IPS-15b (cell line): Measurements from ENCODE around the gene SND1.

Experiments used
- H3K27me3 ChIP-seq: one replicate; pipeline ENCODE4 v1.6.1; 2013; ENCODE audit warnings: low read length; ENCODE audit not compliant: control insufficient read depth, insufficient read depth
- H3K36me3 ChIP-seq: one replicate; pipeline ENCODE4 v1.6.1; 2013; ENCODE audit warnings: low read length; ENCODE audit not compliant: control insufficient read depth, insufficient read depth
- H3K4me1 ChIP-seq: one replicate; pipeline ENCODE4 v1.6.1; 2013; ENCODE audit warnings: mild to moderate bottlenecking, low read length; ENCODE audit not compliant: control insufficient read depth, insufficient read depth
- H3K4me3 ChIP-seq: one replicate; pipeline ENCODE4 v1.5.1; 2013; ENCODE audit warnings: low read depth, low read length
- H3K9ac ChIP-seq: one replicate; pipeline ENCODE4 v1.6.1; 2013; ENCODE audit warnings: low read depth, mild to moderate bottlenecking, low read length
- H3K9me3 ChIP-seq: one replicate; pipeline ENCODE4 v1.6.1; 2013; ENCODE audit warnings: mild to moderate bottlenecking, low read length; ENCODE audit not compliant: control insufficient read depth, insufficient read depth

The SND1 gene

GRCh38 chr7:127885222-127885772 lies 233.3 kb downstream of the SND1 start:
- no peak overlapping the region for H3K9ac ChIP-seq
- H3K4me3 ChIP-seq = no peak overlapping the region
- no peaks in the 10 kb centered on the region for H3K4me1 ChIP-seq
- no peaks in the 10 kb centered on the region for H3K27me3 ChIP-seq
- peaks cover 3% of the 10 kb centered on the region for H3K36me3 ChIP-seq
- H3K9me3 ChIP-seq = no peaks in the 10 kb centered on the region

- Histone ChIP-seq H3K36me3 (peaks cover 3% of the 10 kb centered on the region), H3K9me3 (no peaks in the 10 kb centered on the region), H3K4me1 (no peaks in the 10 kb centered on the region), H3K27me3 (no peaks in the 10 kb centered on the region), H3K9ac (no peak overlapping the region), H3K4me3 (no peak overlapping the region)
Observed at GRCh38 chr7:127885843-127886242, 233.8 kb downstream of the SND1 start.

DNA sequence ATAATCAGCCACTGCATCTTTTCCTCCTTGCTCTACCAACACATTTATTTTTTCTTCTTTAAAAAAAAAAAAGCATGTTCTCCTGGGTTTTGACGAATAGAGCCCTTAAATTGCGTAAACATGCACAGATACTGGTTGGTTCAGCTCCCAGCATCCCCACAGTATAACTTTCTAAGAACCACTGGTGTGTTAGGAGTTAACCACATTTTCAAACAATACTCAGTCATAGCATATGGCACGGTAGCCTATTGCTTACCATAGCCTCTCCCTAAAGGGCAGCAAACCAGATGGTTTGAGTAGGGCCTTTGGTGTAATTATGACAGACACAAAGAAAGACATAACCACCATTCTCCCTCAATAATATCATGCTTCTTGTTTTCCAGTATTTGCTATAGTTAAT lies 234.3 kb downstream of the SND1 start:
- no peak overlapping the region for H3K9ac ChIP-seq

GRCh38 chr7:127887096-127887495 lies 235.1 kb downstream of the SND1 start:
- H3K27me3 ChIP-seq = no peaks in the 10 kb centered on the region
- H3K9ac ChIP-seq = no peak overlapping the region
- no peaks in the 10 kb centered on the region for H3K4me1 ChIP-seq
- H3K36me3 ChIP-seq = peaks cover 3% of the 10 kb centered on the region
- H3K4me3 ChIP-seq = no peak overlapping the region
- H3K9me3 ChIP-seq = no peaks in the 10 kb centered on the region

More for the DNA sequence above, 234.3 kb downstream of the SND1 start:
- Histone ChIP-seq H3K4me3 (no peak overlapping the region), H3K27me3 (no peaks in the 10 kb centered on the region), H3K36me3 (peaks cover 3% of the 10 kb centered on the region), H3K9me3 (no peaks in the 10 kb centered on the region), H3K4me1 (no peaks in the 10 kb centered on the region)

DNA sequence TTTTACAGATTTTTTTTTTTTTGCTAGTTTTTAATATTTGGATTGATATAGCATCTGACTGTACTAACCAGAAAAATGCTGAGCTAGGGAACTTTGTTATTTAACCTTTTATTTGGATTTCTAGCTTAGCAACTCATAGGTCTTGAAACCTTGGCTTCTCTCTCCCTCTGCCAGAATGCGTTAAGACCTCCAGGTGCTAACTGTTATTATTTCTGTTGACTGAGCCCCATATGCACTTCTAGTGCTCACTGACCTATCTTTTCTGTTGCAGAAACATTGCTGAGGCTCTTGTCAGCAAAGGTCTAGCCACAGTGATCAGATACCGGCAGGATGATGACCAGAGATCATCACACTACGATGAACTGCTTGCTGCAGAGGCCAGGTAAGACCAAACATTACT lies 235.6 kb downstream of the SND1 start:
- Histone ChIP-seq H3K9me3 (no peaks in the 10 kb centered on the region), H3K4me1 (no peaks in the 10 kb centered on the region), H3K4me3 (no peak overlapping the region), H3K9ac (no peak overlapping the region), H3K36me3 (peaks cover 3% of the 10 kb centered on the region), H3K27me3 (no peaks in the 10 kb centered on the region)

GRCh38 chr7:127888411-127888810 lies 236.4 kb downstream of the SND1 start:
- H3K4me1 ChIP-seq = no peaks in the 10 kb centered on the region
- H3K36me3 ChIP-seq = peaks cover 3% of the 10 kb centered on the region
- no peak overlapping the region for H3K4me3 ChIP-seq
- H3K9ac ChIP-seq = no peak overlapping the region
- no peaks in the 10 kb centered on the region for H3K9me3 ChIP-seq
- H3K27me3 ChIP-seq = no peaks in the 10 kb centered on the region

DNA sequence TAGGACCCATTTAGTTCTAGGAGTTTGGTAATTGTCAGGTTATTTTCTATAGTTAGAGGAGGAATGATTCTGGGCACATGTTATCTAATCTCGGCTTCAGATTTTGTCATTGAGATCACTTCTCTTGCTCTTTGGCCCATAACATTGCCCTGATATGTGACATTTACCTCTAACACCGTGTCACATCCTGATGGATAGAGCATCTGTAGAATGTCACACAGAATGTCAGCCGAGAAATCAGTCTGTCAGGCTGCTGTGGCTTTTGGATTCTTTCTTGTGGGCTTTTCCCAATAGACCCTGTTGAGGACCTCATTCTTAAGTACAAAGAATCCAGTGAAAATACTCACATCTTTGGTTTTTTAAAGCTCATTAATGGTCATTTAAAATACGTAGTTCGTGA lies 236.8 kb downstream of the SND1 start:
- Histone ChIP-seq H3K27me3 (no peaks in the 10 kb centered on the region), H3K9ac (no peak overlapping the region), H3K4me3 (no peak overlapping the region), H3K9me3 (no peaks in the 10 kb centered on the region), H3K36me3 (peaks cover 3% of the 10 kb centered on the region), H3K4me1 (no peaks in the 10 kb centered on the region)

DNA sequence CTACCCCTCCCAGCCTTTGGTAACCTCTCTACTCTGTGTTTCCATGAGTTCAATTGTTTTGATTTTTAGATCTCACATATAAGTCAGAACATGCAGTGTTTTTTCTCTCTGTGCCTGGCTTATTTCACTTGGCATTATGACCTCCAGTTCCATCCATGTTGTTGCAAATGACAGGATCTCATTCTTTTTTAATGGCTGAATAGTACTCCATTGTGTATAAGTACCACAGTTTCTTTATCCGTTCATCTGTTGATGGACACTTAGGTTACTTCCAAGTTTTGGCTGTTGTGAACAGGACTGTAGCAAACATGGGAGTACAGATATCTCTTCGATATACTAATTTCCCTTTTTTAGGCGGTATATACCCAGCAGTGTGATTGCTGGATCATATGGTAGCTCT lies 237.7 kb downstream of the SND1 start:
- Histone ChIP-seq H3K36me3 (peaks cover 3% of the 10 kb centered on the region), H3K9ac (no peak overlapping the region), H3K4me1 (no peaks in the 10 kb centered on the region), H3K9me3 (no peaks in the 10 kb centered on the region), H3K4me3 (no peak overlapping the region), H3K27me3 (no peaks in the 10 kb centered on the region)

DNA sequence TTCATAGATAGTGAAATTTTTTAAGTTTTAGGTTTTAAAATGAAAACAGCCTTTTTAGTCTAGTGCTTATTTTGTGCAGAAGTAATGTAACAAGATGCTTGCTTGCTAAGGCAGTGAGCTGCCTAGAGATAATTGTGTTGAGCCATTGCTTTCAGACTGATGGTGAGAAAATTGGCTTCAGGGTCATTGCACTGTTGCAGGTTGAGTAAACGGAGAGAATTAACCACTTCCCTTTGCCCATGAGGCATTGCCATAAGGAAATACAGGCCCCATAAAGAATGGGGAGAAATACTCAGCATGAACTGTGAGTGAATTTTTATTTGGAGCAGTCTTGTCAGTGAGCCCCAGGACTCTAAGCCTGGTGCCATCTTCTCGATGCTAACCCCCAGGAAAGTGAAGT lies 238.7 kb downstream of the SND1 start:
- Histone ChIP-seq H3K9me3 (no peaks in the 10 kb centered on the region), H3K27me3 (no peaks in the 10 kb centered on the region), H3K4me3 (no peak overlapping the region), H3K9ac (no peak overlapping the region), H3K4me1 (peaks cover 5% of the 10 kb centered on the region), H3K36me3 (peaks cover 3% of the 10 kb centered on the region)

GRCh38 chr7:127891144-127891543 lies 239.2 kb downstream of the SND1 start:
- peaks cover 9% of the 10 kb centered on the region for H3K4me1 ChIP-seq
- H3K36me3 ChIP-seq = peaks cover 3% of the 10 kb centered on the region

GRCh38 chr7:127891854-127892438 lies 240.0 kb downstream of the SND1 start:
- H3K4me3 ChIP-seq = no peak overlapping the region
- H3K9me3 ChIP-seq = no peaks in the 10 kb centered on the region
- no peak overlapping the region for H3K9ac ChIP-seq
- H3K4me1 ChIP-seq = peaks cover 12% of the 10 kb centered on the region
- H3K36me3 ChIP-seq = peaks cover 3% of the 10 kb centered on the region
- no peaks in the 10 kb centered on the region for H3K27me3 ChIP-seq

More at GRCh38 chr7:127891144-127891543, 239.2 kb downstream of the SND1 start:
- Histone ChIP-seq H3K4me3 (no peak overlapping the region), H3K9me3 (no peaks in the 10 kb centered on the region), H3K9ac (no peak overlapping the region), H3K27me3 (no peaks in the 10 kb centered on the region)

GRCh38 chr7:127892488-127893314 lies 240.7 kb downstream of the SND1 start:
- H3K9me3 ChIP-seq = no peaks in the 10 kb centered on the region
- H3K9ac ChIP-seq = no peak overlapping the region
- H3K36me3 ChIP-seq = peaks cover 1% of the 10 kb centered on the region
- peaks cover 12% of the 10 kb centered on the region for H3K4me1 ChIP-seq
- no peaks in the 10 kb centered on the region for H3K27me3 ChIP-seq
- H3K4me3 ChIP-seq = no peak overlapping the region
